ENCODE measurements around the gene GM2A.

DNA sequence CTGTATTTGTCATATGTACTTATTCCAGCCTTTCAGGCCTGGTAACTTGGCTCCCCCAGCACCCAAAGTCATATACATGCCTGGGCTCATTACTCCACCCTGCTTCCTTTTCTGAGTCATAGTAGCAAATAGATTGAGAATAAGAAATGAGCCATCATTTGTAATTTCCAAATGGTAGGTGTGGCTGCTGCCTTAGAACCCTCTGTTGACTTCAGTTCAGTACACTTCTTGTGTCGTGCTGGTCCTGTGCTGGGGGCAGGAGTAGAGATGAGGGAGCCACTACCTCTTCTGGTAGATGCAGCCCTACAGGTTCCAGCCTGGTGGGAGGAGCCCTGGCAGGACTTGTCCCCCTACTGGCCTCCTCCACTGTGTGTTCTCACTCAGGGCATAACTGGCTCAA lies 11.1 kb downstream of the GM2A start:
- TF ChIP-seq RXRA (IDR thresholded peaks at IDR 0.05; ENCODE audit: borderline replicate concordance, low read depth) = no peak
- no peak for TF ChIP-seq RAD21 (IDR thresholded peaks at IDR 0.05; ENCODE audit: low read length)
- TF ChIP-seq GATA2 (CRISPR knock-in tag; IDR thresholded peaks at IDR 0.05) = no peak
- TF ChIP-seq GABPA (IDR thresholded peaks at IDR 0.05; ENCODE audit: low read depth) = no peak
- TF ChIP-seq, protein P1, sequence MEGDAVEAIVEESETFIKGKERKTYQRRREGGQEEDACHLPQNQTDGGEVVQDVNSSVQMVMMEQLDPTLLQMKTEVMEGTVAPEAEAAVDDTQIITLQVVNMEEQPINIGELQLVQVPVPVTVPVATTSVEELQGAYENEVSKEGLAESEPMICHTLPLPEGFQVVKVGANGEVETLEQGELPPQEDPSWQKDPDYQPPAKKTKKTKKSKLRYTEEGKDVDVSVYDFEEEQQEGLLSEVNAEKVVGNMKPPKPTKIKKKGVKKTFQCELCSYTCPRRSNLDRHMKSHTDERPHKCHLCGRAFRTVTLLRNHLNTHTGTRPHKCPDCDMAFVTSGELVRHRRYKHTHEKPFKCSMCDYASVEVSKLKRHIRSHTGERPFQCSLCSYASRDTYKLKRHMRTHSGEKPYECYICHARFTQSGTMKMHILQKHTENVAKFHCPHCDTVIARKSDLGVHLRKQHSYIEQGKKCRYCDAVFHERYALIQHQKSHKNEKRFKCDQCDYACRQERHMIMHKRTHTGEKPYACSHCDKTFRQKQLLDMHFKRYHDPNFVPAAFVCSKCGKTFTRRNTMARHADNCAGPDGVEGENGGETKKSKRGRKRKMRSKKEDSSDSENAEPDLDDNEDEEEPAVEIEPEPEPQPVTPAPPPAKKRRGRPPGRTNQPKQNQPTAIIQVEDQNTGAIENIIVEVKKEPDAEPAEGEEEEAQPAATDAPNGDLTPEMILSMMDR (IDR thresholded peaks at IDR 0.05) = no peak
- no peak for TF ChIP-seq TAF1 (IDR thresholded peaks at IDR 0.05; ENCODE audit: borderline replicate concordance, low read depth, low read length)
- no peak for TF ChIP-seq FOSL2 (IDR thresholded peaks at IDR 0.05; ENCODE audit: borderline replicate concordance, low read depth)
- TF ChIP-seq, protein P2, sequence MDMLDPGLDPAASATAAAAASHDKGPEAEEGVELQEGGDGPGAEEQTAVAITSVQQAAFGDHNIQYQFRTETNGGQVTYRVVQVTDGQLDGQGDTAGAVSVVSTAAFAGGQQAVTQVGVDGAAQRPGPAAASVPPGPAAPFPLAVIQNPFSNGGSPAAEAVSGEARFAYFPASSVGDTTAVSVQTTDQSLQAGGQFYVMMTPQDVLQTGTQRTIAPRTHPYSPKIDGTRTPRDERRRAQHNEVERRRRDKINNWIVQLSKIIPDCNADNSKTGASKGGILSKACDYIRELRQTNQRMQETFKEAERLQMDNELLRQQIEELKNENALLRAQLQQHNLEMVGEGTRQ (IDR thresholded peaks at IDR 0.05; ENCODE audit: borderline replicate concordance, low read depth, low read length) = no peak
- no peak for TF ChIP-seq NFIC (IDR thresholded peaks at IDR 0.05; ENCODE audit: borderline replicate concordance)
- TF ChIP-seq TCF12 (IDR thresholded peaks at IDR 0.05) = no peak

Data from SK-N-SH (cell line).